AG09319 (cell line): Measurements from ENCODE around the gene STUB1.

Experiments used
- DNase-seq: peaks from one replicate; pipeline ENCODE4 v3.0.0-alpha.2; 2010; ENCODE audit warnings: low read depth; ENCODE audit errors: extremely low read depth
- CTCF ChIP-seq: IDR thresholded peaks from 2 replicates; pipeline ENCODE4 v1.5.1; 2011; ENCODE audit warnings: low read depth, mild to moderate bottlenecking, inconsistent platforms, low read length, moderate library complexity

The STUB1 gene

GRCh38 chr16:634996-635395, 45.2 kb upstream of the STUB1 start:
- TF ChIP-seq CTCF: no peak

DNA sequence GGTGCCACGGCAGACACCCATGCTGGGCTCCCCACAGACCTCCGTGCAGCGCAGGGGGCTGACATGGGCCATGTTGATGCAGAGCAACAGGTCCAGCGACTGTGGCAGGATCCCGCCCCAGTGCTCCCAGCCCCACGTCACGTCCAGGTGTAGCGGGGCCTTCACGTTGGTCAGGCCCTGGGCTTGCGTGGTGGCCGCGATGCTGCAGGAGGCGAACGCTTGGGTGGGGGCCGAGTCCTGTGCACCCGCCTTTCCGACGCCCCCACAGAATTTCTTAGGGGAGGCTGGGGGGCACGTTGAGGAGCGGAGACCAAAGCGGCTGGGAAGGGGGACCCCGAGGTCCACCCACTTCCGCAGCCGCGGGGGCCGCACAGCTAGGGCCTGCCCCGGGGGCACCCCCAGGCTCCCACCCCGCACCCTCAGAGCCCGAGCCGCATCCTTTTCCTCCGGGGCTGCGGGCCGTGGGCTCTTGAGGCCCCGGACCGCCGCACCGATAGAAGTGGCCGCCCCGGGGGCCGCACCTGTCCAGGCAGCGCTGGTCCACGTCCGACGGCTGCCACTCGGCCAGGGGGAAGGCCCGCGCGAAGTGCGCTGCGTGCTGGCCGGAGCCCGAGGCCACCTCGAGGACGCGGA, 44.5 kb upstream of the STUB1 start:
- no peak for DNase-seq
- no peak for TF ChIP-seq CTCF

More at GRCh38 chr16:634996-635395, 45.2 kb upstream of the STUB1 start:
- DNase-seq: no peak

DNA sequence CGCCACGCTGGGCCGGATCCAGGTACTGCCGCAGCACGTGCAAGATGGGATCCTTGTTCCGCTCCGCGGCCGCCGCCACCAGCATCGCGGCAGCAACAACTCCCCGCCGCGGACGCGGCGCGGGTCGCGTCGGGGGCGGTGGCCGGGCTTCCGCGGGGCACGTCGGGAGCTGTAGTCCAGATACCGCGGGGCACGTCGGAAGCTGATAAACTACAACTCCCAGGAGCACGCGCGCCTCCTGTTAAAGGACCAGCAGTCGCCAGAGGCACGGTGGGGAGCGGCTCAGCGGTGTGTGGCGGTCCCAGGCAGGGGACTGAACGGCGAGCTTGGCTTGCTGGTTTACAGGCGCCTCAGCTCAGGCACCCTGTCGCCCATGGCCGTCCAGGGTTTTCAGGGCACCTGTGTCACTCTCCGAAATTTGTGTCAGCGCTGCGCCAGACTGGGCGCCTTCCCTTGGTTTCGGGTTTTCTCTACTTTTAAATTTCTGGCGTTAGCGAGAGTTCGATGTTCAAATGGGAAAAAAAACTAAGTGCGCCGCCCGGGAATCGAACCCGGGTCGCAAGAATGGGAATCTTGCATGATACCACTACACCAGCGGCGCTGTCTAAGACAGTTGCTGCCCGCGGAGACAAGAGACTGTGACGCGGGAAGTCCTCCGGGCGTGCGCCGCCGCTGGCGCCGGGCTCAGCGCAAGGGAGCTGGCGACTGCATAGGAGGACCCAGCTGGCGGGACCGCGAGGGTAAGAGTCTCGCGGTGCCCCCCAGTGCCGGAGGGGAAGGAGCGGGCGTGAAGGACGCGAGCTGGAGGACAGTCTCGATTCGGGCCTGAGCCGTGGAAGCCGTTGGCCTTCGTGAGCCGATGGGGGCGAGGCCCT, 43.8 kb upstream of the STUB1 start, which contains the start of gene METTL26:
Gene METTL26 (minus strand): TSS at position 100 of the 875 bp plus-strand sequence. CDS start 15 bp downstream, at position 85.
- no peak for TF ChIP-seq CTCF
- DNase-seq: peak; percentile 78

DNA sequence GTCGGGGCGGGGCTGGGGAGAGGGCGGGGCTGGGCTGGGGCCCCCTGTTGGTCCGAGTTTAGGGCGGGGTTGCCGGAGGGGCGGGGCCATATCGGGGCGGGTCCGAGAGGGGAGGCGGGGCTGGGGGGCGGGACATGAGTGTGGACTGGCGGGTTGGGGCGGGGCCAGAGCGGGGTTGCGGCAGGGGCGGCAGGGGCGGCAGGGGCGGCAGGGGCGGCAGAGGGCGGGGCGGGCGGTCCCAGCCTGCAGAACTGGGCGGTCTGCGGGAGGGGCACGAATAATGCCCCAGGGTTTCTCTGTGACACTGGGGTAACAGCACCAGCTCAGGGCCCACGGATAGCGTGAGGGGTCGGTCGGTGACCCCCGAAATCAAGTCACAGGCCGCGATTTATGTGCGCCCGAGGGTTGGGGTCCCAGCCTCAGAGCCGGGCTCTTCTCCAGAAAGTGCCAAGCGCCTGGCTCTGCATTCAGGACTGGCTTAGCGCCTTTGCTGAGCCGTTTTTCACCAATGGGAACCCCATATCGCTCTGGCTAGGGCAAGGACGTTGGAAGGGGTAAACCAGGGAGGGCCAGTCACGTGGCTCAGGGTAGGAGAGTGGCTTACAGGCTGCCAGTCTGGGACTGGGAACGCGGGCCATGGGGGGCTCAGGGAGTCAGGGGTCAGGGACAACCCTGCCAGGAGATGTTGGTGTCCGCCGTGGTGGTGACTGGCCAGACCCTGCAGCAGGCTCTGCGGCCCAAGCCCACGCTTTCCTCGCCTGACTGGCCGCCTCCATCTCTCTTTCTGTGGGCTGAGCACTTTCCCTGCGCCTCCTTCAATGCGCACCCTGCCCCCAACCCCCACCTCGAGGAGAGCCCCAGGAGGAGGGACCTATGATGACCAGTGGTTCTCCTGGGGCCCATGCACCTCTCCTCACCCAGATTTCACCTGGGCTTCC, 42.9 kb upstream of the STUB1 start:
- no peak for TF ChIP-seq CTCF
- peak; percentile 79 for DNase-seq

DNA sequence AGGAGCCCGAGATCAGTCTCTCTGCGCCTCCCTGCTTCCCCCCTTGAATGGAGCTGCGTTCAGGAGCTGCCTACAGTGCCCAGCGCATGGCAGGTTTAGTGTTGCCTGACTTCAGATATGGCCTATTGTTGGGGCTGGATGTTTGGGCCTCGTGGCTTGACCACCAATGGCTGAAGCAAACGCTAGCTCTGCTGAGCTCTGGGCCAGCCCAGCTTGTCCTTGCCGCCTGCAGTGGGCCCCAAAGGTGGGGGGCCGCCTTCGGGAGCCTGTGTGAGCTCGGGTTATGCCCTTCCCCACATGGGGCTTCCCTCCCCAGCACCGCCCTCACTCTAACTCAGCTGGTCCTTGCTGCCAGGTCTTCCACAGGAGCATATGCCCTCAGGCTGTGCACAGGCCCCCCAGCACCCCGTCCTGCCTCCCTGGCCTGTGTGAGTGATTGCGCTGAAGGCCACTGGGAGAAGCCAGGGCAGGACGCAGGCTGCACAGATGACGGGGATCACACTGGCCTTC, 42.1 kb upstream of the STUB1 start:
- no peak for DNase-seq
- TF ChIP-seq CTCF: no peak

GRCh38 chr16:638836-639235, 41.4 kb upstream of the STUB1 start:
- no peak for TF ChIP-seq CTCF
- DNase-seq: no peak
